Activated CD4-positive, alpha-beta T cell treated with anti-CD3 and anti-CD28 coated beads, Interleukin-2, amount 50 U/mL, for 48 hours (primary cell): Measurements from ENCODE around the gene ANTXR2.
A peak's percentile ranks its signal among the peaks of the same experiment; 100 is the strongest.

Experiments used
- DNase-seq, 2 experiments: peaks; one replicate each; pipeline ENCODE4 v3.0.0-alpha.2; 2020

ANTXR2 gene

GRCh38 chr4:79982601-79983322 lies 90.3 kb downstream of the ANTXR2 start:
- DNase-seq: no peak

DNA sequence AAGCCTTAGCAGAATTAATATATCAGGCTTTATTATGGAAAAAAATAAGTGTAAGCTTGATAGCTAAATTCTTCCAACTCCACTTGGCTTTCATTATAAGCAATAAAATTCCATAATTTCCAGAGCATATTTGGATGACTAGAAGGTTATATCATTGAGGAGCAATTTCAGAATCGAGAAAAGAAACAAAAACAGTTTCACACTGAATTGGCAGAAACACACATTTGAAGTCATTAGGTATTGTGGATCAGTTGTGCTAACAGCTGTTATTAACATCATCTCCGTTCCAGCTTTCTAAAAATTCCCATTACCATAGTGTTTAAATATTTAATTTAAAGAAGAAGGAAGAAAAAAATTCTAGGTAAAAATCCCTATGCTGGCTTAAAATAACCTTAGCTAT lies 92.6 kb downstream of the ANTXR2 start:
- no peak for DNase-seq

DNA sequence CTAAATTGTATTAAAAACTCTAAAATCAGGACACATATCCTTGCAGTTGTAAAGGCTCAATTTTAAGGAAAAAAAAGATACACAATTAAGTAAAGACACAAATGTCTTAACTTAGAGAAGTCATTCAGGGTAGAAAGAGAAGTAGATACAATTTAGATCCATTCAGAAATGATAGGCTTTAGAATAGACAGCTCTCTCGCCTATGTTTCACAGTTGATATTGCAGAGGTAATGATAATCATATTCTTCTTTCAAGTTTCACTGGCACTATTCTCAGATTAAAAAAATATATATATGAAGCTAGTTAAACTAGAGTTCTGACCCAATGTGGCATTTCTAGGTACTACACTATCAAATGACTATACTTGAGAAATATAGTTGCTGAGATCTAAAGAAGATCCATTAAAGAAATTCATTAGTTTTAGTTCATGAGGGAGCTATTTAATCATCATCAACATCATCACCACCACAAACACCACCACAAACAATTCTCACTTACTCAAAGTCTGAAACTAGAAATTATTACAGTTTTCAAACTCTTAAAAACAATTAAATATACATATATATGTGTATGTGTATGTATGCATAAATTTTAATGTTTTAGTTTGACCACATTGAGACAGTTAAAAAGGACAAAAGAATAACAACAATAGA lies 93.1 kb downstream of the ANTXR2 start:
- no peak for DNase-seq

DNA sequence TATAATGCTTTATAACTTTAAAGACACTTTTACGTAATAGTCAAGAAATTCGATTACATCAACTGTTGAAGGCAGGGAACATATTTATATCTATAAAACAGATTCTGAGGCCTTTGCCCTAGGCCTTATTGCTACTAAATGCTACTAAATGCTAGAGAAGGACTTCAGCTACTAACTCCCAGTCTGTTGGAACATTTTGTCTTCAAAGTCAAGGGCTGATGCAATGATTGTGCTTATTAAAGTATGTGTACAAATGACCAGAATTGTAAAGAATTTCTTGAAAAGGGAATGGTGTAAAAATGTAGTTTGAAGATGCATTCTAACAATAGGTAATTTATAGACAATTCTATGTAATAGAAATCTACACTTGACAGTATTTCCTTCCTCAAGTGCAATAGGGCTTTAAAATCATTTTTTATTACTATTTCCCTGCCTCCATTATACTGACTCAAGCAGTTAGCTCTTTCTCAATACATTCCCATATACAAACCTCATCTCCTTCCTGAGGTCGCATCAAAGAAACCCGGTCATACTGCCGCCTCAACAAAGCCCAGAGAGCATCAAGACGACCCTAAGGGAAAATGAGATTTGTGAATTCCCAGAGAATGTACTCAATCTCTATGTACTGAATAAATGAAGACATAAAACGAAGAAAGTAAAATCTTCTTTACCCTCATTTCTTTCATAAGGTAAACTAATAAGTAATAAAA lies 95.7 kb downstream of the ANTXR2 start:
- DNase-seq: no peak

DNA sequence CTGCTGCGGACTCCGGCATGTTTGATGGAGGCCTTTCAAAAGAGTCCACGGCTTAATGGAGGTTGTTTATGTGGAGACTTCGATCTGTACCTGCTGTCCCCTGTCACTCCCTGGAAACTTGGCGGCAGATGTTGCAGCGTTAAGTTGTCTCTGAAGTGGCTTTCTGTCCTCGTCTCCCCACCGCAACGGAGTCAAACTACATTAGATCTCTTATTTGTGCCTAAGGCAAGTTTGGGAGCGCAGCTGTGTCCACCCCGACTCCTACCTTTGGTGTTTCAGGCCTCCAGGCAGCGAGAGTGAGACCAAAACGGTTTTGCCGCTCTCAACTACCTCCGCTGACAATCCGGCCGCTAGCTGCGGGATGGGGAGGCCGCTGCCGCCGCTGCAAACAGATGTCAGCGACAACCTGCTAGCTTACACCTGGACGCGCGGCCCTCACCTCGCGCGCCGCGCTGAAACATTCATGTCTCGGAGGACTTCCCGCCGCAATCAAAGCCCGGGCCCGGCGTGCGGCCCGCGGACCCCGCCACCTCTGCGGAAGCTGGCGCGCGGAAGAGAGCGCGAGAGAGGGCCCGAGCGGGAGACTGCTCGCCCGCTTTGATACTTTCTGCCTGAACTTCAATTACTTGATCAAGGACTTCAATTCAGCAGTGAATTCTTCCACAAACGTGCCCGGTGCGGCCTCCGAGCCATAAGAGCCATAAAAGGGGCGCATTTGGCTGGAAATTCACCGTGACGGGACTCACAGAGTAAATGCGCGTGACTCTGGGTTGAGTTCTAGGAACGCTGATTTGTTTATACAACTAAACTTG lies 108.4 kb downstream of the ANTXR2 start:
- no peak for DNase-seq

DNA sequence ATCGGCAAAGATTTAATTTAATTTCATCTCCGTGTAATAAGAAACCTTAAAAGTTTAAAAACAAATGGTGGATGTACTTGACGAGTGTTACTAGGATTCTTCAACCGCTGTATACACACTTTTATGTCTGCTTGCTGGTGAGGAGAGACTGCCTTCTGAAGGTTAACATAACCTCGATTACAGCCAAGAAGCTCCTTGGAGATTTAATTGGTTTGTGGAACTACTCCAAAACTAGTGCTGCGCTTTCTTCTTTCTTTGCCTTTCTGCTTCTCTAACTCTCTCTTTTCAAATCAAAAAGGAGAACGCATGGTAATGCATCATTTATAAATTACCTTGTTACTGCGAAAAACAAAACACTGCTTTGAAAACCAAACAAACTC lies 109.0 kb downstream of the ANTXR2 start:
- DNase-seq: no peak

GRCh38 chr4:79959652-79960051 lies 113.4 kb downstream of the ANTXR2 start:
- no peak for DNase-seq

GRCh38 chr4:79958466-79959264 lies 114.4 kb downstream of the ANTXR2 start:
- no peak for DNase-seq

- DNase-seq: no peak
Measured at GRCh38 chr4:79949178-79949577, 123.9 kb downstream of the ANTXR2 start.

DNA sequence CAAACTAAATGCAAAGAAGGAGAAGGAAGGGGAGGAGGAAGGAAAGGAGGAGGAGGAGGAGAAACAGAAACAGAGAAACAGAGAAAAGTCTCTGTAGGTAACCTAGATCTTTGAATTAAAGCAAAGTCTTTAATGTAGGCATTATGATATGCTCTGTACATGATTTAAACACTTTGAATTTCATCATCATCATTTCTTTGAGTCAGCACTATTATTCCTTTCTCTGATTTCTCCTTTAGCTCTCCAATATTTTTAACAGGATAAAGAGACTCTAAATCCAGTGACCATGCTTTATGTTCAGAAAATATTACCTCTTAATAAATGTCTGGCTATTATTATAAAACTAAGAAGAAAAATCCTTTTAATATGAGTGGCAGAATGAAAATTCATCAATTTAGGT lies 124.3 kb downstream of the ANTXR2 start:
- no peak for DNase-seq

- DNase-seq: no peak
Measured at GRCh38 chr4:79948261-79948660, 124.8 kb downstream of the ANTXR2 start.

DNA sequence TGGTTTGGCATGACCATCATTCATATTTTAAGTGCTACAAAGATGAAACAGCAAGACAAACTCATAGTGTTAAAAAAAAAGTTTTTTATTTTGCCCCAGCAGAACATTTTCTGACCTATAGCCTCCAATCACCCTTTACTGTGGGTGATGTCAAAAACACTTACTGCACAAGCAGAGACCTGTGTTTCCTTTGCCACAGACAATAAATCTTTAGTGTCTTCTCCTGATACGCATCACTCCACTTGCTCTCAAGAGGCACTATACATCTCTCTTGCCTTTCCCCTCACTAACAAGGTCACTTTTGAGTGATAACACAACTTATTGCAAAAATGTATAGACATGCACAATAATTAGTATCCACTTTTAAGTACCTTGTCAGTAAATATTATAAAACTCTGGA lies 125.6 kb downstream of the ANTXR2 start:
- DNase-seq: no peak

DNA sequence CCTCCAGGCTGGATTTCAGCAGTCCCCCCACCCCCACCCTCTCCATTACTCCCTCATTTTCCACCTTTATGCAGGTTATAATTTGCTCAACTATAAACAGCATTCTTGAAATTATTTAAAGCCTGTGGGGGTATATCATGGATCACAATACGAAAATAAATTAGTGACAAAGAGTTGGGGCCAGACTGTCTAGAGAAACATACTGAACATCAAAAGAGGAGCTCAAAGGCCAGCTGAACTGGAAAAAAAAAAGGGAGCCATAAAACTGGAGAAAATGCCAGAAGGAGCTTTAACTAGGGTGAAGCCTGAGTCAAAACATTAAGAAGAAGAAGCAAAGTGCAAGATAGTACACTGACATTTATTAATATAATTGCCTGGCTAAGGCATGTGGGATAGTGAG lies 137.8 kb downstream of the ANTXR2 start:
- DNase-seq: no peak

GRCh38 chr4:79934660-79935059 lies 138.4 kb downstream of the ANTXR2 start:
- no peak for DNase-seq

DNA sequence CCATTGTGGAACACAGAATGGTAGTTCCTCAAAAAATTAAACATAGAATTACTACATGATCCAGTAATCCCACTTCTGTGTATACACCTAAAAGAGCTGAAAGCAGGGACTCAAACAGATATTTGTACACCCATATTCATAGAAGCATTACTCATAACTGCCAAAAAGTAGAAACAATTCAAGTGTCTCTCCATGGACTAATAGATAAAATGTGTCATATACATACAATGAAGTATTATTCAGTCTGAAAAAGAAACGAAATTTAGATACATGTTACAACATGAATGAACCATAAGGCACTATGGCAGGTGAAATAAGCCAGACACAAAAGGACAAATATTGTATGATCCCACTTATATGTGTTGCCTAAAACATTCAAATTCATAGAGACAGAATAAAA lies 145.1 kb downstream of the ANTXR2 start:
- DNase-seq: no peak

GRCh38 chr4:79923281-79923680 lies 149.7 kb downstream of the ANTXR2 start:
- DNase-seq: no peak

GRCh38 chr4:79922011-79922410 lies 151.0 kb downstream of the ANTXR2 start:
- DNase-seq: no peak

DNA sequence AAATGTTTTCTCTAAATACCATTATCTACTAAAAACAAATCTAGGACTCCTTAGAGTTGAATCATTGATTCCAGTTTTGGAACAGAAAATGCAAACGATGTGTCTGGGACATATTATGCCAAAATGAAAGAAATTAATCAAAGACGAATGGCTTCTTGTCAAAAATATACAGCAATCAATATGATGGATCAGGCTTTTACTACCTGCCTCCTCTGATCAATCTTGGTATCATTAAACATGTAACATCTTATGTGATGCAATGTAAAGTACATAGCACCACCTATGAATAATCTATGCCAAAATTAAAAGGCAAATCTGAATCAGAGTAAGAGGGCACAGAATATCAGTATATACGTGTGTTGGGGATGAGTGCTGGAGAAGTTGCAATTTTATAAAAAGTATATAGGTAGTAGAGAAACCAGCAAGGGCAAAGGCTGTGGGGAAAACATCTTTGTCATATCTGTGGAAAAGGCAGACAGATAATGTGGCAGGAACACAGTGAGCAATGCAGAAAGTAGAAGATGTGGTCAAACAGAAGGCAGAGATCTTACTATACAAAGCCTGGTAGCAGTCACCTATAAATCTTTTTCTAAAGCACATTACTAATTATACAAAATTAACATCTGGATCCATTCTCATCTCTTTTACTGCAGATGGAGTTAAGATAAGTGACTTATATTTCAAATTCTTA lies 152.7 kb downstream of the ANTXR2 start:
- DNase-seq: no peak

- DNase-seq: no peak
Measured at GRCh38 chr4:79918292-79918691, 154.7 kb downstream of the ANTXR2 start.

DNA sequence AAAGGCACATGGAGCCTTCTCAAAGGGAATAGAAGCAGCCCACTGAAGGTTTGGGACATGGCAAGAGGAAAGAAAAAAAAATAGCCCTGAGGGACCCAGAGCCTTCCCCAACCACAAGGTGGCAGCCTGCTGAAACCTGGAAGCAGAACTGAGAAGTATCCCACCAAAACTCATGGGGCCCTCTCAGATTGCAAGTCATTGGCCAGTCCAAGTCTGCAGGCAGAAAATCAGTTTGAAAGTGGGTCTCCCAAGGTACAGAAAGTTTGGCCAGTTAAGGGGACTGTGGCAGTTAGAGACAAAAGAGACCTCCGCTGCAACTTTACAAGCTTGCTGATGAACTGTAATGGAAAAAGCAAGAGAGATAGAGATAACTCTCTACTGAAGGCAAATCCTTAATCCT lies 155.8 kb downstream of the ANTXR2 start:
- DNase-seq: peak; percentile 44 to 64

DNA sequence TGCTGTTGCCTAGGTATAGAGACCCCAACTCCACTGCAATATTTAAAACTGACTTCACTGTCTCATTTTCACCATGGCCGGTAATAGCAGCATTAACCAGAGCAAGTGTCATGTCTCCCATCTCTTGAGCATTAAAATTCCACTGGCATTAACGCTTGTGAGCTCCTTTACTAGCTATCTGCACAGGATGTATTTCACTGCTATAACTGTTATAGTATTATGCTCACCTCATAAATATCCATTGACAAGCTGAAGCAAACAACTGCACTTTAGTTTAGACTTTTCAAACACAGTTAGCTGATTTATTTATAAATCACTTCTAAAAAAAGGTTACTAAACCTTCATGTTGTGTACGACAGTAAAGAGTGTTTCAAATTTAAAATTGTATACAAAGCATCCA lies 157.8 kb downstream of the ANTXR2 start:
- DNase-seq: no peak

DNA sequence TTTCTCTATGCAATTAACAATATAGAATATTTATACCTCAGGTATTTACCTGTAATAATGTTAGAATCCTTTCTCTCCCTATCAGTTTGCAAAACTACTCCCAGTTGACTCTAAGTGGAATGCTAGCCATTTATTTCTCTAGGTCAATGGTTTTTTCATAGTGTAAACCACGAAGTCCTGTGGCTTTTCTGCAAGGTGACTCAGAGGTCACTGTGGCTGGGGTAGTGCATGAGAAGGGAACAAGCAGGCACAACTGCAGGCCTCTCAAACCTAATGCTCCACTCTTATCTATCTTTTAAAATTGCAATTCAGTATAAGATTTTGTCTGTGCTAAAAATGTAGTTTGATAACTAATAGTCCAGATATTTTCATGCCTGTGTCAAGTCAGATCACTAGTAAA lies 159.4 kb downstream of the ANTXR2 start:
- no peak for DNase-seq
